K562 (cell line): ENCODE results near the gene TRDN. TPM values are rescaled to one million over a fixed set of nuclear protein-coding genes. Genes with fewer than 3 reads are reported as not detected.

Source experiments
- ATAC-seq: fragments of 200-7000 bp; cut with Tn5 transposase; 3 replicates; pipeline ENCODE4 v1.9.1; 2020; ENCODE audit warnings: moderate library complexity
- BruUV-seq: library from RNA; stranded (reverse); fragments of 400-500 nt; replicated peaks from 2 replicates; lab custom pipeline; 2021; lab: Mats Ljungman, UMichigan
- CTCF ChIA-PET: fragments of 300-600 bp; formaldehyde crosslinking; extraction: SDS; loops from one replicate; lab custom pipeline; 2021; ENCODE audit warnings: low intra/inter-chr PET ratio; lab: Yijun Ruan, JAX
- POLR2A ChIA-PET: fragments of 300-600, 350-650 bp; sonication (Branson Sonifier 250); formaldehyde crosslinking; extraction: SDS; loops from one replicate; lab custom pipeline; 2021; ENCODE audit warnings: antibody characterized with exemption, inconsistent platforms; lab: Yijun Ruan, JAX
- DNase-seq, 4 experiments: peaks; one replicate each; pipeline versions ENCODE4 v3.0.0 to v3.0.0-alpha.2; 2011 to 2018; ENCODE audit warnings: low spot score in 3 of 4, mixed read lengths in 3 of 4; ENCODE audit errors: extremely low read depth in 1 of 4
- FAIRE-seq: peaks from 2 replicates; lab custom pipeline; 2011; peaks lifted over from hg19 to GRCh38; lab: Jason Lieb, UNC
- H2AFZ ChIP-seq: 2 replicates; pipeline ENCODE4 v1.6.0; 2011; ENCODE audit warnings: low read depth, low read length, control low read depth, inconsistent platforms
- H3K27ac ChIP-seq: fragments of 200-600 bp; 3 replicates; pipeline ENCODE4 v1.8.0; 2011; ENCODE audit warnings: low read depth, mild to moderate bottlenecking, control low read depth, inconsistent platforms, low read length, moderate library complexity, mixed read lengths; ENCODE audit errors: extremely low read depth
- H3K27me3 ChIP-seq, 2 experiments: fragments of 300-600 bp in 1 of 2; 2 replicates in 1 of 2; 3 replicates in 1 of 2; pipeline versions ENCODE4 v1.6.0 to v1.8.0; 2011; ENCODE audit warnings: inconsistent platforms in 2 of 2, low read length in 2 of 2, mild to moderate bottlenecking in 1 of 2, mixed read lengths in 1 of 2, moderate library complexity in 1 of 2; ENCODE audit not compliant: control insufficient read depth in 2 of 2, insufficient read depth in 2 of 2
- H3K36me3 ChIP-seq: fragments of 300-600 bp; 3 replicates; pipeline ENCODE4 v1.8.0; 2011; ENCODE audit warnings: mild to moderate bottlenecking, low read length, inconsistent platforms; ENCODE audit not compliant: control insufficient read depth, insufficient read depth
- H3K4me1 ChIP-seq, 2 experiments: fragments of 200-600 bp in 1 of 2; replicated peaks in 1 of 2; 2 replicates in 1 of 2; 3 replicates in 1 of 2; pipeline versions ENCODE4 v1.5.1 to v1.8.0; 2011; ENCODE audit warnings: inconsistent platforms in 2 of 2, low read length in 2 of 2, mild to moderate bottlenecking in 1 of 2, mixed read lengths in 1 of 2, moderate library complexity in 1 of 2; ENCODE audit not compliant: control insufficient read depth in 2 of 2, insufficient read depth in 2 of 2
- H3K4me2 ChIP-seq: 2 replicates; pipeline ENCODE4 v1.6.1; 2011; ENCODE audit warnings: low read length, control low read depth, inconsistent platforms, mixed read lengths; ENCODE audit not compliant: insufficient read depth
- H3K4me3 ChIP-seq: fragments of 200-600 bp; sonication (generic), shearing (Covaris generic); 2 replicates; pipeline ENCODE4 v1.5.1; 2016; ENCODE audit warnings: control low read depth, inconsistent platforms
- H3K79me2 ChIP-seq: fragments of 200-600 bp; 3 replicates; pipeline ENCODE4 v1.8.0; 2011; ENCODE audit warnings: low read length, inconsistent platforms; ENCODE audit not compliant: control insufficient read depth, insufficient read depth
- H3K9ac ChIP-seq, 2 experiments: 2 replicates each; pipeline versions ENCODE4 v1.6.0 to v1.6.1; 2011; ENCODE audit warnings: low read depth in 2 of 2, low read length in 2 of 2, control low read depth in 1 of 2, inconsistent platforms in 1 of 2, mild to moderate bottlenecking in 1 of 2, mixed read lengths in 1 of 2; ENCODE audit not compliant: insufficient read depth in 1 of 2
- H3K9me1 ChIP-seq: one replicate; pipeline ENCODE4 v1.6.0; 2011; ENCODE audit warnings: inconsistent platforms, mild to moderate bottlenecking, low read length, moderate library complexity; ENCODE audit not compliant: control insufficient read depth, insufficient read depth
- H3K9me3 ChIP-seq: replicated peaks from 2 replicates; pipeline ENCODE4 v1.5.1; 2011; ENCODE audit warnings: low read depth, low read length, inconsistent platforms; ENCODE audit not compliant: control insufficient read depth, insufficient read depth
- H4K20me1 ChIP-seq: replicated peaks from 2 replicates; pipeline ENCODE4 v1.6.1; 2011; ENCODE audit warnings: low read length, inconsistent platforms, mixed read lengths; ENCODE audit not compliant: control insufficient read depth, insufficient read depth
- BRF2 ChIP-seq: IDR thresholded peaks from 3 replicates; pipeline ENCODE4 v1.6.1; 2011; ENCODE audit warnings: borderline replicate concordance, mild to moderate bottlenecking; ENCODE audit not compliant: insufficient read length, insufficient read depth
- NBN ChIP-seq: fragments of 450-650 bp; IDR thresholded peaks from 2 replicates; pipeline ENCODE4 v1.6.1; 2016; ENCODE audit warnings: low read depth, mild to moderate bottlenecking
- RFX1 ChIP-seq: fragments of 450-650 bp; IDR thresholded peaks from 2 replicates; pipeline ENCODE4 v1.6.1; 2016; ENCODE audit warnings: mild to moderate bottlenecking, moderate library complexity
- SRF ChIP-seq, 2 experiments: fragments of 250-450, 450-650 bp in 1 of 2; sonication (Bioruptor Pico) in 1 of 2; sonication (generic) in 1 of 2; formaldehyde crosslinking; IDR thresholded peaks; 2 replicates each; pipeline versions ENCODE4 v1.5.0 to v1.5.1; 2020 to 2022; ENCODE audit warnings: mild to moderate bottlenecking in 1 of 2, missing genetic modification reagents in 1 of 2
- STAT5A ChIP-seq: IDR thresholded peaks from 2 replicates; pipeline ENCODE4 v1.6.1; 2012; ENCODE audit warnings: low read length, inconsistent platforms, borderline replicate concordance
- U2AF2 ChIP-seq: fragments of 200-400 bp; formaldehyde crosslinking; optimal IDR thresholded peaks from 2 replicates; pipeline ENCODE3; 2017; ENCODE audit warnings: low read depth, mild to moderate bottlenecking, low read length
- ZNF280A ChIP-seq: fragments of 450-650 bp; IDR thresholded peaks from 2 replicates; pipeline ENCODE4 v1.6.1; 2018; ENCODE audit warnings: mild to moderate bottlenecking, low read depth; ENCODE audit not compliant: partially characterized antibody
- ZNF696 ChIP-seq: fragments of 250-450 bp; sonication (Bioruptor Pico); conservative IDR thresholded peaks from 2 replicates; pipeline ENCODE4 v1.4.0; 2020; ENCODE audit warnings: mild to moderate bottlenecking, moderate library complexity
- WGBS: fragments of 100-300 bp; shearing (Covaris generic); methylation state at CpG from one replicate; pipeline ENCODE4 v1.1.6; 2016; ENCODE audit warnings: low coverage, mixed read lengths; ENCODE audit not compliant: insufficient coverage; ENCODE audit errors: missing lambda C conversion rate; 5-methylcytosine and 5-hydroxymethylcytosine counted together
- in situ Hi-C: fragments of 300-500 bp; cut with MboI; formaldehyde crosslinking; loops from 4 replicates; pipeline ENCODE4 v1.15.0; 2018; ENCODE audit warnings: inconsistent platforms, mixed read lengths
- intact Hi-C: fragments of 100-400 bp; cut with micrococcal nuclease; formaldehyde crosslinking; loops from 2 replicates; pipeline ENCODE4 v1.14.2; 2022
- polyA plus RNA-seq, 8 experiments: library from polyadenylated mRNA; depleted of rRNA in 4 of 8; stranded (reverse) in 5 of 8; unstranded in 3 of 8; fragments of >200 nt; fragmentation: Nextera tagmentation in 2 of 8; fragmentation: Illumina TruSeq in 1 of 8; extraction: Ambion mirVana in 2 of 8; extraction: Trizol in 1 of 8; gene quantifications; 2 replicates each; pipeline versions ENCODE4 v1.2.1 to v1.2.3, GENCODE V29; 2011 to 2014; ENCODE audit warnings: inconsistent platforms in 1 of 8, missing spikeins in 1 of 8
- total RNA-seq, 7 experiments: library from RNA; depleted of rRNA in 6 of 7; stranded (reverse); fragments of >200 nt in 6 of 7; fragmentation: Illumina TruSeq in 2 of 7; extraction: Trizol in 2 of 7; gene quantifications; 2 replicates each; pipeline versions ENCODE4 v1.2.1 to v1.2.3, GENCODE V29; 2011 to 2021; ENCODE audit warnings: low replicate concordance in 1 of 7

The TRDN gene
- total and polyA plus RNA-seq, 9 of the 15 experiments (the other 6 are each of a cell fraction or from before 2014, with no cell fraction given) = 0.05 to 0.50 (median 0.16) TPM

GRCh38 chr6:123668965-123669591 is 32.3 kb upstream of the TRDN start:
- POLR2A ChIA-PET = no interaction called here
- TF ChIP-seq SRF (CRISPR knock-in tag; IDR thresholded peaks at IDR 0.05) = peak in 1 of 2 experiments; percentile 58; a peak in 2 of 4 replicates
- TF ChIP-seq BRF2 = no peak
- TF ChIP-seq ZNF696 = no peak
- TF ChIP-seq NBN = no peak
- TF ChIP-seq RFX1 = peak; percentile 73
- TF ChIP-seq U2AF2 = no peak
- peak; percentile 52; the same call in 1 of the 2 replicates for TF ChIP-seq STAT5A
- no peak for TF ChIP-seq ZNF280A
- WGBS = 0% methylated on average over 3 of the region's 3 CpGs
- Histone ChIP-seq H3K4me3 (no peak overlapping the region), H3K27ac (no peak overlapping the region), H3K9ac (no peak overlapping the region), H2AFZ (no peak overlapping the region), H3K9me3 (no peaks in the 10 kb centered on the region), H3K4me1 (no peaks in the 10 kb centered on the region), H3K36me3 (no peaks in the 10 kb centered on the region), H3K9me1 (no peaks in the 10 kb centered on the region), H3K79me2 (no peaks in the 10 kb centered on the region), H4K20me1 (no peaks in the 10 kb centered on the region), H3K27me3 (no peaks in the 10 kb centered on the region), H3K4me2 (no peak overlapping the region)
- in situ Hi-C loops (no loop called here), intact Hi-C loops (no loop called here)
- ATAC-seq (no peak; the same call in 2 of the 3 replicates), FAIRE-seq (no peak), DNase-seq (peak in 1 of 4 experiments; percentile 11)
- BruUV-seq = no TSS peak
- CTCF ChIA-PET = no interaction called here
